EL (cell line): ENCODE measurements around the gene TRANK1.
"Not testable (repeated sequence)": the region's sequence is repeated elsewhere in the genome, so short reads cannot be mapped to it uniquely, and the experiment has no call there.

ENCODE experiments used
- DNase-seq: peaks from one replicate; pipeline ENCODE4 v3.0.0-alpha.2; 2016

TRANK1 gene

DNA sequence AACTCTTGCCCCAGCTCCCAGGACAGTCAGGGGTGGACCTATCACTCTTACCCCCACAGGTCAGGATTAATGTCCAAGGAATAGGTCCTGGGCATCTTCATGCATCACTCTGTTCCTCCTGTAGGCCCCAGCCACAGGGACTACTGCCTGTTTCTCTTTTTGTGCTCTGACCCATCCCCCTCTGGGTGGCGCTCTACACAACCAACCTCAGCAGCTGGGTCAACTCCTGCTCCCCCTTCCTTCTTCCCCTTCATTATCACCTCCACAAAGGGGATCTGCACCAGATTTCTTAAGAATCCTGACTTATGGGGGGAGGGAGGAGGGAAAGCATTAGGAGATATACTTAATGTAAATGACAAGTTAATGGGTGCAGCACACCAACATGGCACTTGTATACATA, 12.2 kb upstream of the TRANK1 start:
- DNase-seq = no peak

DNA sequence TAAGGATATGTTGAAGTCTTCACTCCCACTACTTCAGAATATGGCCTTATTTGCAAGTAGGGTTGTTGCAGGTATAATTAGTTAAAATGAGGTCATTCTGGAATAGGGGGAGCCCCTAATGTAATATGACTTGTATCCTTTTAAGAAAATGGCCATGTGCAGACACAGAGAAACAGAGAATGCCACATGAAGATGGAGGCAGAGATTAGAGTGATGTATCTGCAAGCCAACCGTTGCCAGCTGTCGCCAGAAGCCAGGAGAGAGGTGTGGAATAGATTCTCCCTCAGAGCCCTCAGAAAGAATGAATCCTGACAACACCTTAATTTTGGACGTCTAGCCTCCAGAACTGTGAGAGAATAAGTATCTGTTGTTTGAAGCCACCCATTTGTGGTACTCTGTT, 11.3 kb upstream of the TRANK1 start:
- DNase-seq = no peak

DNA sequence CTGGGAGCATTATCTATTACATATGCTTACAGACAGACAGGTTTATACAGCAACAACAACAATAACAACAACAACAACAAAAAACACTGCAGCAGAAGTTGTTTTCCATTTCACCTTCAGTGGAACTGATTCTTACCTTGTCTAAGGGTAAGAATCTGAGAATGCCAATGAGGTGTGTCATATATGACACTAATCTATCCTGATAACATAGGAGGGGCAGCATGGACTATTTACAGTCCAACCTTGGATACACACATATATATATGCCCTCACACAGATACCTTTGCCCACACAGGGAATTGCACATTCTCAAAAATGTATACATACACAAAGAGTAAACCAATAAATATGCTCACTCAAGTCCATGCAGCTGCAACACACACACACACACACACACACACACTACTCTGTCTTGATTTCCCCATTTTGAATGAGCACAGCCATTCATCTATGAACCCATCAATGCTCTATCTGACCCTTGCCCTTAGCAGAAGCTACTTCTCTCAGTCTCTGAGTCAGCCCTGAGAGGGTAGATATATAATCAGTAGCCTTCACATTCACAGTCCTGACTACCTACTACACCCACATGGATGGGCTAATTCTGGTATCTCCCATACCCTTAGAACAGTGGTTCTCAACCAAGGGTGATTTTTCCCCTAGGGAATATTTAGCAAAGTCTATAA, 9.7 kb upstream of the TRANK1 start:
- no peak for DNase-seq

DNA sequence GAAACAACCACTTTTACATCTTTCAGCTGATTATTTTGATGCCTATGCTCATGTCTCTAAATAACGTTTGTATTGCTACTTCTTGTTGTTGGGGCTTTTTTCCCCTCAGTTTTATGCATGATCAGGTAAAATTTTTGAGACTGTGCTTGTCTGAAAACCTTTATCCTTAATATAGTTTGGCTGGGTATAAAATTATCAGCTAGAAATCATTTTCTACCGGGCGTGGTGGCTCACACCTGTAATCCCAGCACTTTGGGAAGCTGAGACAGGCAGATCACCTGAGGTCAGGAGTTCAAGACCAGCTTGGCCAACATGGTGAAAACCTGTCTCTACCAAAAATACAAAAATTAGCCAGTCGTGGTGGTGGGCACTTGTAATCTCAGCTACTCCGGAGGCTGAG, 3.0 kb upstream of the TRANK1 start:
- DNase-seq = not testable (repeated sequence)

DNA sequence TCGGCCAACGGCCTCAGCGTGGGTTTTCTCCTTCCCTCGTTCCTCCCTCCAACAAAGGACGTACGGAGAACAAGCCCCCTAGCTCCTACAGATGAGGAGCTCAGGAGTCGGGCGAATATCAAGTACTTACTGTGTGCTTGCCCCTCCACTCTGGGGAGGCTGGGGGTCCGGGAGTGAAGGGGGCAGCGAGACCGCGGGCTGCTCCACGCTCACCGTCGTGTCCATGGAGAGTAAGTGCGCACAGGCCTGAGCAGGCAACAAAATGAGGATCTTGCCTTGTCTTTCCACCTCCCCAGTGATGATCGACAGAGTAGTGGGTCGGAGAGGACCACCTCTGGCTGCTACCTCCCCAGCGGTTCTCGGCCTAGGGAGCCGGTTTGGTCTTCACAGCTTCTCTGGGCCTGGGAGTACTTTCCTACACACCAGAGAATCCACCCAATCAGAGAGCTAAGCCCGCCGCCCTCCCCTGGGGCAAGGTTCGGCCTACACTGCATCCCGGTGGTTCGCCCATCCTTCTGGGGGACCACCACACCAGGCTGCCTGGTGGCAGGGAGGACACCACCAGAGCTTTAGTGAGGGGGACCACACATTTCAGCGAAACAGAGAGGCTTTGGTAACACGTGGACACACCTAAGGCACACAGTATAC, 603 bp upstream of the TRANK1 start:
- DNase-seq = no peak

DNA sequence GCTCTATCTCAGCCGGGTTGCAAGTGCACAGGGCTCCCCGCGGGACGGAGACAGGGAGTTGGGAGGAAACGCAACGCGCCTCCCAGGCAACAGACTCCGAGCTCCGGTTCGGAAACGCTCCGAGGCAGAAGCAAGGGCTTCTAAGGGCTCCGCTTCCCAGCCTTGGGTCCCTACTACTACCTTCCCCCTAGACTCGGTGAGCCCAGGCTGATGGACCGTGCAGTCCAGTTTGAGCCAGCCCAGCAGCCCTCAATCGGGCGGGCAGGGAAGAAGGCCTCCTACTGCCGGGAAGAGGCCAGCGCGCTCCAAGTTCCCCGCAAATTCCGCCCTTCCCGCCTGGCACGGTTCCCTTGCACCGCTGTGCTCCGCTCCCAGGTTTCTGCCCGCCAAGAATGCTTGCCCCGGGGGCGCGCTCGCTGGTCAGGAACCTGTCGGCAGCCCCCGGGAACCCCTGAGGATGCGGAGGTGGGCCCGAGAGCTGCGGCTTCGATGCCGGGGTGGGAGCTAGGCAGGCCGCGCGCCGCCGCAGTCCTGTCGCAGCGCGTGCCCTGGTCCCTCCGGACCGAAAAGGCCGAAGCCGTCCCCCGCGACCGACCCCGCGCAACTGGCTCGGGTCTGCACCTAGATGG, 728 bp downstream of the TRANK1 start:
- peak; percentile 70 for DNase-seq

DNA sequence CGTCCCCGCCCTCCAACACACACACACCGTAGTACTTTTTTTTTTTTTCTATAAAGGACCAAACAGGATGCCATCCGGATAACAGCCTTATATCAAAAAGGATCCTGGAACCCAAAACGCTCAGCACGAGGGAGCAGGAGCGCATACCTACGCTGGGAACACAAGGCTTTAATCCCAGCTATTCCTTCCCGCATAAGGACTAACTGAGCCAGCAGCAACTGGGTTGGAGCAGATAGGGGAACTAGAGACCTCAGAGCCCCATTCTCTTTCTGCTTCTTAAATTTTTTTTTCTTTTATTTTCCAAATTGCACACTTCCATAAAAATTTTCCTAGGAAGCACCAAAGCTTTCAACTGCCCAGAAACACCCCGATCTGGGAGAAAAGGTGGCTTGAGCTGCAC, 1.3 kb downstream of the TRANK1 start:
- DNase-seq = no peak

DNA sequence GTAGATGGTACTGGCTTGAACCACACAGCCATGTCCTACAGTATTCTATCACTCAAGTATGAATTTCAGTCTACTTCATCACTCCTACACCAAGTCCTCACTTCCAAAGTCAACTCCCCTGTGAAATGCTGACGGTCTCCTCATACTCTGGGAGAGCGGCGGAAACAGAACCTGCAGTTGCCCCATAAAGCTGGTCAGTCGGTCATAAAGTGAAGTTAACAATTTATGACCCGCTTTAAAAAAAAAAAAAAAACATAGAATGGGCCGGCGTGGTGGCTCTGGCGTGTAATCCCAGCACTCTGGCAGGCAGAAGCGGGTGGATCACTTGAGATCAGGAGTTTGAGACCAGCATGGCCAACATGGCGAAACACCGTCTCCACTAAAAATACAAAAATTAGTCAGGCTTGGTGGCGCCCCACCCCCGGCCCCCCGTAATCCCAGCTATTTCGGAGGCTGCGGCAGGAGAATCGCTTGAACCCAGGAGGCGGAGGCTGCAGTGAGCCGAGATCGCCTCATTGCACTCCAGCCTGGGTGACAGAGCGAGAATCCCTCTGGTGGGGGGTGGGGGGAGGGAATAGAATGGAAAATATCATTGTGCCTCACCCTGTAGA, 2.1 kb downstream of the TRANK1 start:
- DNase-seq = no peak

DNA sequence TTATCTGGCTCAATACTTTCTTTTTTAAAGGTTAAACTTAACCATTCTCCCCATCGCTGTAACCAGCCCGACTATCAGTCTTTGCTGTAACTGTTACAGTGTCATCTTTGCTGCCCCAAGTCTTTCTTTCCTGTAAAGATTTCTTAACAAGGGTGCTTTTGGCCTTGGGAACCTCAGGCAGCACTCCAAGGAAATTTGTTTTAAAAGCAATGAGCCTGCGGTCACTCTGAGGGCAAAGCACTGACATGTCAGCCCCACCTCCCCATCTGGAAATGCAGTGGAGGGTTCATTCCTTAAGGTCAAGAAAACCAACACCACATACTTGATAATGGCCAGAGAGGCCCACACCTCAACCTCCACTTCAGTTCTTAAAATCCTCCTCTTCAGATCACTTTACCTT, 3.2 kb downstream of the TRANK1 start:
- no peak for DNase-seq

DNA sequence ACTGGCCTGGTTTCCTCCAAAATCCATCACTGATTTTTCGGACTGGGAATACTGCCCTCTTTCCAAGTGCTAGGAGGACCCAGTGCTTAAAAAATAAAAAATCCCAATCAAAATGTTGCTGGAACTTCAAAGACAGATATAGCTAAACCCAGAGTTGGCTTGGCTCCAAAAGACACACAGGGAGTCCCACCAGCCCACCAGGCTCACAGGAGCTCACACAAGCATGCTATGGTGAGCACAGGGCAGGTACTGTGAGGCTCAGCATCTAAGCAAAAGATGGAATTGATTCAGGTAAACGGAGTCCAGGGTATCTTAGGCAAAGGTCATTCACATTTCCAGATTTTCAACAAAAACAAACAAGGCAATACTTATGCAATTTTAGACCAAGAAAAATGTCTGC, 3.7 kb downstream of the TRANK1 start:
- no peak for DNase-seq

DNA sequence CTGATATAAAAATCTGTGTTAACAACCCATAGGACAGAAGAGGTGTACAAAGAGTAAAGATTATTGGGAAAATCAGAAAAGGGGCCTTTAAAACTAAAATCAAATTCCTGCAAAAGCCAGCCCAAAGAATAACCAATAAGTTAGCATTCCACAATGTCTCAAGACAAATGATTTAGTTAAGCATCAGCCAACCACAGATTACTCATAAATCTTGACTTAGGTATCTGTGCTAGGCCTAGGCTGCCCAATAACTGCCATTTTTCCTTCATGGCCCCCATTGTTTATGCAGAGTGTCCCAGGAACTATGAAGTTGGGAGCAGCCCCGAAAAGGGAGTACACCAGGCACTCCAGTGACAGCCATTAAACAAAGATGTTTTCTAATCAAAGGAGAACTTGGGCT, 7.4 kb downstream of the TRANK1 start:
- no peak for DNase-seq

DNA sequence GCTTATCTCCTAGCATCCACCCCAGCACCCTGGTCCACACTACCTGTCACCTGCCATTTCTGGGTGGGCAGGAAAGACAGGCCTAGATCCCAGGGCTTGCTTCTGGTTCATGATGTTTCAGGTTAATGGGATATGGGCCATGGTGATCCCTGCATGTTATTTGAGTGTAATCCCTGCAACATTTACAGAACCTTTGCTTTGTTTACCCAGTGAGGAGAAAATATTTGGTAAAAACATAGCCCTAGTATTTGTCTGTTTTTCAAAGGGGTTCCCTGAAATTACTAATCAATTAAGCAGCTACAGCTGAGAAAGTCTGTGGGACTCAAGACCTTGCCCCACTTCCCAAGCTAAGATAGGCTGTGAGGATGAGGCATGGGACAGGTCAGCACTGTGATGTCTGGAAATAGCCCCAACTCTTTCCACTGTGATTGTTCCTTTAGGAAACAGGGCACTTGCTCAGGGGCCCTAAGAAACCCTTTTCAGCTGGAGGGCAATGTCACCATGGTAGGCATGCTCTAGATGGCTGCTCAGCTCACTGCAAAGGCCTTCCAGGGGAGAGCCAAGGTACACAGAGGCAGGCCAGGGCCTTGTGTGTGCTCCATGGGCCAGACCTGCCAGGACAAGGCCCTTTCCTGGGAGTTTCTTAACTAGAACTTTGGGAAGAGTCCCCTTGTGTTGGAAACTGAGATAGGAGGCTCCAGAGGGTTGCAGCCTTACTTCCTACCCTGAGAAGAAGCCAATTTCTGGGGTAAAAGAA, 11.1 kb downstream of the TRANK1 start:
- no peak for DNase-seq

DNA sequence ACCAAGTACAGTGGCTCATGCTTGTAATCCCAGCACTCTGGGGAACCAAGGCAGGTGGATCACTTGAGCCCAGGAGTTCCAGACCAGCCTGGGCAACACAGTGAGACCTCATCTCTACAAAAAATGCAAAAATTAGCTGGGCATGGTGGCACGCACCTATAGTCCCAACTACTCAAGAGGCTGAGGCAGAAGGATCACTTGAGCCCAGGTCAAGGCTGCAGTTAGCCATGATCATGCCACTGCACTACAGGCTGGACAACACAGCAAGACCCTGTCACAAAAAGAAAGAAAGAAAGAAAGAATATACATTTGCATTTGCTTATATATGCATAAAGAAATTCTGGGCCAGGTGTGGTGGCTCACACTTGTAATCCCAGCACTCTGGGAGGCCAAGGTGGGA, 13.4 kb downstream of the TRANK1 start:
- DNase-seq = not testable (repeated sequence)

DNA sequence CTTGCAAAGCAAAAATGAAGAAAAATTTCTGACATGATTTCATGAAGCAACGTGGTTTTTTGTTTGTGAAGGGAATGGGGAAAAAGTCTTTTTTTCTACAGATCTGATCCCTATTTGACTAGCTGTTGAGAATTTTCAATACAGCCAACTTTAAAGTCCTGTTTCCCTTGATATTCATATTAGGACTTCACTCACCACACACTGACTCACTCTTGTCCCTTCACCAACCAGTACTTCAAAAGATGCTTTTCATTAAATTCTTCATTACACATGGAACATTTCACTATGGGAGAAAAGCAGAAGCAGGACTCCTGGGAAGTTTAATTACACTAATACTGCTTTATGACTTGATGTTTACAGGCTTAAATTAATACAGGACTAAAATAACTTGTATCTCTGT, 16.6 kb downstream of the TRANK1 start:
- no peak for DNase-seq

DNA sequence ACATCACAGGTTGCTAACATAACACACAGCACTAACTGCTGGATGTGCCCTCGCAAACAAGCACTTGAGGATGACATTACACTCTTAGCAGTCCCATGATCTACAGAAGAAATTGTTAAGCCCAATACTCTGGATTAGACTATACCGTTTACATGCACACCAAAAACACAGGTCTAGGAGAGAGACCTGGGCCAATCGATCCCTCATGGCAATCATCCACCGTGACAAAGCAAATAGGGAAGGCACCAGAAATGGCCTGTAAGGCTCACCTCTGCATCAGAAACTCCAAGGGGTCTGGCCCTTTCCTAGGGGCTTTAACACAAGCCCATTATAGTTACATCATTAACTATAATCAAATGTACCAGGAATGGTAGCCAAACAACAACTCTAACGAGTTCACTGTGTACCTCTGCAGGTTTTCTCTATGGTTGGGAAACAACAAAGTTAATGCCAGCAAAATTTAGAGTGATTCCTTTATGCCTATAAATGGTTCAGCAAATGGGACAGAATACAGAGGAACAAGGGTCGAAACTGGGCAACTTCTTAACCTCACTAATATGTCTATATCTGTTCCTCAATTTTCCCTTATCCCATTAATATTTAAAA, 18.5 kb downstream of the TRANK1 start:
- no peak for DNase-seq

DNA sequence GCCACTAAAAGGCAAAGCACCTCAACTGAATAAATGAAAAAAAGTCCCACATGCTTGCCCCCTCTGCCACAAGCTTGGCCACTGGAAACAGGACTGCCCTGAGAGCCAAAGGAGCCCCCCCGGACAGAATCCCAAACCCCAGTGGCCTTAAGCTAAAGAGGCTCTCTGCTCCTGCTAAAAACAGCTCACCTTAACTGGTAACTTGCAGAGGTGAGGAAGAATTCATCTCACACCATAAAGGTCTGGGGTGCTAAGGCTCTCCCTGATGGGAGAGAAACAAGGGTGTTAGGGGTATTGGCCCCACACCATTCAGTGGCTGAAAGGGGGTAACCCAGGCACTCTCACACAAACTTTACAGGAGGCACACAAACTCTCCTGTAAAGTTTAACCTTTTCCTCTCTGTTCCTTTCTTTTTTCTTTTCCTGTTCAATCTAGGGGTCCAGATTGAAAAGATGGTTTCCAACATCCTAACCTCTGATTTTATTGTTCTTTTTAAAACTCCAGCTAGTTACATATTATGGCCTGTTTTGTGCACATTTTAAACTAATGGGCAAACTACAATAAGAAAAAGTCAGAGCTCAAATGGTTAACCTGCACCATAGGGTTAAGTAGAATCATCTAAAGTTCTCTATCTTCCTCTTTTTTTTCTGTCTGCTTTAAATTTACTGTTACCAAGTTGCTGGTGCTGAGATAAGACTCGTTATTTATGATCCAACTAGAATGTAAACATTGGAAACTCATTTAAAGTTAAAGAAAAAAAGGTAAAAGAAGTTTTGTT, 19.9 kb downstream of the TRANK1 start:
- no peak for DNase-seq

DNA sequence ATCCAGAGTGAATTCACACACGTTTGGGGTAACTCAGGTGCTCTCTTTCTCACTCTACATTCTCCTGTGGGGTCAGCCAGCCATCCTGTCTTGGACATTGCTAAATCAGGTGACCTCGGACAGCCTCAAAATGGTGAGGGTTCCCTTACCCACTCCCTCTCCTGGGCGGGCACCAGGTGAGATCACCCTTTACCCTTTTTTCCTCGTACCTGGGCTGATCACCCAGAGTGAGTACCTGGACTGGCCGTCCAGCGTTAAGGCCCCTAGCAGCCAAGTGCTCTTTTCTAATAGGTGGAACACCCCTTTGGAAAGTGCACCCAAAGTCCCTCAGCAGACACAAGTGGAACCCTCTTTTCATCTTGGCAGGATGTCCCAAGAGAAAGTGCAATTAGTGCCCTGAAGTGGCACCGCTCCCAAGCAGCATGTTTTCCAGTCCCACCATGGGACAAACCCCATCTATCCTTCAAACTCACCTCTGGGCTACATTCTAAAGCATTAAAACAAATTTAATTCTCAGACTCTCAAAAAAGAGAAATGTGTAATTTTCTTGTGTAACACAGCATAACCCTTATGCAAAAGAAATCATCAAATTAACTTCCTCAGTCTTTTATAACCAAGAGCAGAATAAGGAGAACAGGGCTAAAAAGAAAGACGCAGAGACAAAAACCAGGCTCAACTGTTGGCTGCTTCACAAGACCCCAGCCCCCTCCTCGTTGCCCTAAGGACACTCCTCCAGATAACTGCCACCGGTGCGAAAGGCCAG, 20.7 kb downstream of the TRANK1 start:
- no peak for DNase-seq

DNA sequence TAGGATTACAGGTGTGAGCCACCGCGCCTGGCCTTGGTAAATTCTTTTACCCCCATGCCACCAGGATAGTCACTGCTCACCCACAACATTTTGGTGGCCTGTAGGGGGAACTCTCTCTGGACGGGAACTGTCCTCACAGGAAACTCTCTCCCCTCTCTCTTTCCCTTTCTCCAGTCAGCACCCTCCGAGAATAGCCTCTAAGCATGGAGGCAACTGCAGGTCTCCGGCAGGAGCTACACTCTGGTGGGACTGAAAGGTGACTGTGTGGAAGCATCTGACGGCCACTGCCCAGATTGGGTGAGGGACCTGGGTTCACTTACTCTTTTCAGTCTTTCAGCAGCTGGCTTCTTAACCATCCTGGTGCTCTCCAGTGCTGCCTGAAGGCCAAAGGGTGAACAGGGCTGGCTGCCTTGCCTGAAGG, 21.3 kb downstream of the TRANK1 start:
- no peak for DNase-seq

DNA sequence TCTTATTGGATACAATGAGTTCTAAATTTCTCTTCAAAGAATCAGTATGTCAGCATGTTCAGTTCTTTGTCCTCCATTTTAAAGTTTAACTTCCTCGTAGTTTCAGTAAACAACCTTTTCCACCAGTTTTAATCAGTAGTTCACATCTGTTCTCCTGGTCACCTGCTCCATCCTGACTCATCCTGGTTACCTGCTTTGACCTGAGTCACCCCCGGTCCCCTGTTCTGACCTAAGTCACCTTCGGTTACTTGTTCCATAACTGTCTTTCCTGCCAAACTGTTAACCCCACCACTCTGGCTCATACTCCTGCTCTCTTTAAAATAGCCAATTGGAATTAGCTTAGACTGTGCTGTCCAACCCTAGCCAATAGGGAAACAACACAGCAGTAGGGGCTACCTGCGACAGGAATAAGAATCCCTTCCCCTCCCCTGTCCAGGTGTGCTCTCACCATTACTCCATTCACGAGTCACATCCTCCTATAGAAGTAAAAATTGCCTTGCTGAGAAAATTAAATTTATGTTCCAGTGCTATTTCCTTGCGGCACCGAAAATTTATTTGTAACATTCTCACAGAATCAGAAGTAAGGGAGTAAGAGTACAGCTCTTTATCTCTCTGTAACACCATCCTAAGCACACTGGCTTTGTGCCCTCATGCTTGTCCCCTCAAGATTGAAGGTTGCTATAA, 23.8 kb downstream of the TRANK1 start:
- no peak for DNase-seq

DNA sequence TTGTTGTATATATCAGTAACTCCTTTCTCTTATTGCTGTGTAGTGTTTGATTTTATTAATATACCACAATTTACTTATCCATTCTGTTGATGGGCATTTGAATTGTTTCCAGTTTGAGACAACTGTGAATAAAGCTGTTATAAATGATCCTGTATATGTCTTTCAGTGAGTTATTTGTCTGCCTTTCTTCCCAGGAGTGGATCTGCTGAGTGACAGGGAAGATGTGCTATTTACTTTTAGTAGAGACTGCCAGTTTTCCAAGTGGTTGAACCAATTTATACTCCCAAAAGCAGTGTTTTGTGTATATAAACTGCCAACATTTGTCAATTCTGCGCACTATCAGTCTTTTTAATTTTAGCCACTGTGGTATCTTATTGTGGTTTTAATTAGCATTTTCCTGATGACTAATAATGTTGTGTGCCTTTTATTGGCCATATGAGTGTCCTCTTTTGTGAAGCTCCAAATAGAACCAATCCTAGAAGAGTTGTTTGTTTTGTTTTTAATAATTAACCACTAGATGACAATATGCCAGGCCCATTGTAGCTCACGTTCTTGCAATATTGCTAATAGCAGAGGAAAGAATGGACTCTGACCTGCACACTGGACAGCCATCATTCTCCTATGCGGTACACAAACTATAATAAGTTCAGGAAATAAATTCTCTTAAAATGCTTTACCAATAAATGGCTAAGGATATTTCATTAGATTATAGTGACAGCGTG, 25.3 kb downstream of the TRANK1 start:
- DNase-seq = no peak
